Lower leg skin (tissue), 3 donors: ENCODE results near the gene PGAM2.

Experiments used
- POLR2A ChIP-seq, 2 donors: fragments of 450-650 bp; IDR thresholded peaks; one replicate each; pipeline ENCODE4 v1.6.1; 2016 to 2017; ENCODE audit warnings: antibody characterized with exemption in 2 of 2, mild to moderate bottlenecking in 1 of 2, moderate library complexity in 1 of 2
- TF ChIP-seq, protein P1 (sequence below), 3 donors: fragments of 450-650 bp; IDR thresholded peaks; one replicate each; pipeline ENCODE4 v1.5.1; 2016; ENCODE audit warnings: antibody characterized with exemption in 3 of 3, mild to moderate bottlenecking in 3 of 3, moderate library complexity in 2 of 3

DNA sequence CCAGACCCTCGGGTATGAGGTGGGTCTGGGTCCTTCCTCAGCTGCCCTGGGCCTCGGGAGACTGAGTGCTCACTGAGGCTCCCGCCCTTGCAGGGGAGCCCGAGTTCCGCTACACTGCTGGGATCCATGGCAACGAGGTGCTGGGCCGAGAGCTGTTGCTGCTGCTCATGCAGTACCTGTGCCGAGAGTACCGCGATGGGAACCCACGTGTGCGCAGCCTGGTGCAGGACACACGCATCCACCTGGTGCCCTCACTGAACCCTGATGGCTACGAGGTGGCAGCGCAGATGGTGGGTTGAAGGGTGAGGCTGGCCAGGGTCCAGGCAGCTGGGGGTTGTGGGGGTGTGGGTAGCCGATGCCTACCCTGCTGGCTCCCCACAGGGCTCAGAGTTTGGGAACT, 46.4 kb upstream of the PGAM2 start:
- TF ChIP-seq, protein P1, sequence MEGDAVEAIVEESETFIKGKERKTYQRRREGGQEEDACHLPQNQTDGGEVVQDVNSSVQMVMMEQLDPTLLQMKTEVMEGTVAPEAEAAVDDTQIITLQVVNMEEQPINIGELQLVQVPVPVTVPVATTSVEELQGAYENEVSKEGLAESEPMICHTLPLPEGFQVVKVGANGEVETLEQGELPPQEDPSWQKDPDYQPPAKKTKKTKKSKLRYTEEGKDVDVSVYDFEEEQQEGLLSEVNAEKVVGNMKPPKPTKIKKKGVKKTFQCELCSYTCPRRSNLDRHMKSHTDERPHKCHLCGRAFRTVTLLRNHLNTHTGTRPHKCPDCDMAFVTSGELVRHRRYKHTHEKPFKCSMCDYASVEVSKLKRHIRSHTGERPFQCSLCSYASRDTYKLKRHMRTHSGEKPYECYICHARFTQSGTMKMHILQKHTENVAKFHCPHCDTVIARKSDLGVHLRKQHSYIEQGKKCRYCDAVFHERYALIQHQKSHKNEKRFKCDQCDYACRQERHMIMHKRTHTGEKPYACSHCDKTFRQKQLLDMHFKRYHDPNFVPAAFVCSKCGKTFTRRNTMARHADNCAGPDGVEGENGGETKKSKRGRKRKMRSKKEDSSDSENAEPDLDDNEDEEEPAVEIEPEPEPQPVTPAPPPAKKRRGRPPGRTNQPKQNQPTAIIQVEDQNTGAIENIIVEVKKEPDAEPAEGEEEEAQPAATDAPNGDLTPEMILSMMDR (IDR thresholded peaks at IDR 0.05) = no peak
- no peak for TF ChIP-seq POLR2A (IDR thresholded peaks at IDR 0.05)
